Ascending aorta (tissue), 2 donors: ENCODE data around the gene MYOD1. TPM values are rescaled to one million over a fixed set of nuclear protein-coding genes. Genes with fewer than 3 reads are reported as not detected.

Experiments used
- DNase-seq, 2 donors: peaks; one replicate each; pipeline ENCODE4 v3.0.0-alpha.2; 2019; ENCODE audit warnings: low spot score in 2 of 2
- H3K27ac ChIP-seq, 2 donors: fragments of 200-600 bp; sonication (generic); one replicate each; pipeline ENCODE4 v1.5.1; 2016 to 2017; ENCODE audit warnings: mild to moderate bottlenecking in 1 of 2
- H3K27me3 ChIP-seq: fragments of 200-600 bp; sonication (generic); one replicate; pipeline ENCODE4 v1.5.1; 2017
- H3K36me3 ChIP-seq, 2 donors: fragments of 200-600 bp; sonication (generic); one replicate each; pipeline ENCODE4 v1.5.1; 2016
- H3K4me1 ChIP-seq, 2 donors: fragments of 200-600 bp; sonication (generic); one replicate each; pipeline ENCODE4 v1.5.1; 2016 to 2017; ENCODE audit warnings: mild to moderate bottlenecking in 1 of 2
- H3K4me3 ChIP-seq, 2 donors: fragments of 200-600 bp; sonication (generic); one replicate each; pipeline ENCODE4 v1.5.1; 2016 to 2017; ENCODE audit warnings: mild to moderate bottlenecking in 1 of 2
- H3K9me3 ChIP-seq, 2 donors: fragments of 200-600 bp; sonication (generic); one replicate each; pipeline ENCODE4 v1.5.1; 2016
- intact Hi-C: fragments of 100-400 bp; cut with DNase I; formaldehyde crosslinking; loops from one replicate; pipeline ENCODE4 v1.15.1; 2023
- total RNA-seq: library from RNA; depleted of rRNA; stranded (reverse); fragments of >200 nt; gene quantifications from one replicate; pipeline ENCODE4 v1.1.0, GENCODE V29; 2016
- TF ChIP-seq, protein P1 (sequence below), 3 experiments: fragments of 200-600 bp in 2 of 3; fragments of 450-650 bp in 1 of 3; sonication (generic) in 2 of 3; IDR thresholded peaks; one replicate each; pipeline ENCODE4 v1.5.1; 2016 to 2019; ENCODE audit warnings: antibody characterized with exemption in 3 of 3, mild to moderate bottlenecking in 1 of 3, moderate library complexity in 1 of 3

Gene MYOD1
- total RNA-seq, 1 donor from 2014 or later, result not detected

- Histone ChIP-seq H3K4me3 (no peak overlapping the region), H3K27ac (no peak overlapping the region), H3K9me3 (no peaks in the 10 kb centered on the region), H3K4me1 (no peaks in the 10 kb centered on the region), H3K27me3 (no peaks in the 10 kb centered on the region), H3K36me3 (no peaks in the 10 kb centered on the region)
- TF ChIP-seq, protein P1, sequence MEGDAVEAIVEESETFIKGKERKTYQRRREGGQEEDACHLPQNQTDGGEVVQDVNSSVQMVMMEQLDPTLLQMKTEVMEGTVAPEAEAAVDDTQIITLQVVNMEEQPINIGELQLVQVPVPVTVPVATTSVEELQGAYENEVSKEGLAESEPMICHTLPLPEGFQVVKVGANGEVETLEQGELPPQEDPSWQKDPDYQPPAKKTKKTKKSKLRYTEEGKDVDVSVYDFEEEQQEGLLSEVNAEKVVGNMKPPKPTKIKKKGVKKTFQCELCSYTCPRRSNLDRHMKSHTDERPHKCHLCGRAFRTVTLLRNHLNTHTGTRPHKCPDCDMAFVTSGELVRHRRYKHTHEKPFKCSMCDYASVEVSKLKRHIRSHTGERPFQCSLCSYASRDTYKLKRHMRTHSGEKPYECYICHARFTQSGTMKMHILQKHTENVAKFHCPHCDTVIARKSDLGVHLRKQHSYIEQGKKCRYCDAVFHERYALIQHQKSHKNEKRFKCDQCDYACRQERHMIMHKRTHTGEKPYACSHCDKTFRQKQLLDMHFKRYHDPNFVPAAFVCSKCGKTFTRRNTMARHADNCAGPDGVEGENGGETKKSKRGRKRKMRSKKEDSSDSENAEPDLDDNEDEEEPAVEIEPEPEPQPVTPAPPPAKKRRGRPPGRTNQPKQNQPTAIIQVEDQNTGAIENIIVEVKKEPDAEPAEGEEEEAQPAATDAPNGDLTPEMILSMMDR (IDR thresholded peaks at IDR 0.05), result no peak
- DNase-seq, result no peak
- intact Hi-C loops, result no loop called here
Observed at GRCh38 chr11:17746096-17746495, 26.7 kb downstream of the MYOD1 start.

DNA sequence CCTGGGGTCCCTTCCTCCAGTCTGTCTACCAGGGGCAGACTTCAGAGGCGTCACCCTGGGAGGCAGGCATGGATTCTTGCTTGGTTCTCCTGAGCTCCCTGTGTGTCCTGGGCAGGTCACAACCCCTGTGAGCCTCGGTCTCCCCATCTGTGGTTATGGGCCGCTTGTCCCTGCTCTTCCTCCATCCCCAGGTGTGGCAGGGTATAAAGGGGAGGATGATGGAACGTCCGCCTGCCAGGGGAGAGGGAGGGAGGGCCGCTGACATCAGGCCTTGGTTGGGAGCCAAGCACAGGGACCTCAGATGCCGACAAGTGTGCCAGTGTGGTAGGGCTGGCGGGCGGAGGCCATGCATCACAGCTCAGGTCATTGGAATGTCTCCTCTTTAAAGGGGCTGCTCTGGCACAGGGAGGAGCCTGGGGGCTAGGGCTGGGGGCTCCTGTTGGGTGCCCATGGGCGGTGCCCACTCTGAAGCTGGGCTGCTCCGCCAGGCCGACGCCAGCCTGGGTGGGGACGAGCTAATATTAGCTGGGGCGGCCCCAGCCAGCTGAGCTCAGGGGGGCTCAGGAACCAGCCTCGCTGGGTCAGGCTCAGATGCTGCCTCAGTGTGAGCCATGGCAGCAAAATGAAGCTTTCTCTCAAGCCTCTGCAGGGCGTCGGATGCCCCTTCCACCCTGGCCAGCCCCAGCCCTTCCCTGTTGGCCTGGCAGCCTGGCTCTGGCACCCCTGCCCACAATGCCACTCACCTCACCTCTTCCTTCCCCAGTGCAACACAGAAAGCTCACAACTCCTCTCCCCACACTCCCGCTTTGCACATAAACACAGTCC is 28.0 kb downstream of the MYOD1 start:
- Histone ChIP-seq H3K4me1 (no peaks in the 10 kb centered on the region), H3K9me3 (no peaks in the 10 kb centered on the region), H3K4me3 (no peak overlapping the region), H3K27ac (no peak overlapping the region), H3K36me3 (no peaks in the 10 kb centered on the region), H3K27me3 (no peaks in the 10 kb centered on the region)
- intact Hi-C loops, result no loop called here
- TF ChIP-seq, protein P1 (IDR thresholded peaks at IDR 0.05), result no peak
- no peak for DNase-seq

GRCh38 chr11:17748044-17748443 is 28.7 kb downstream of the MYOD1 start:
- DNase-seq, result no peak
- Histone ChIP-seq H3K27ac (no peak overlapping the region), H3K27me3 (no peaks in the 10 kb centered on the region), H3K4me3 (no peak overlapping the region), H3K4me1 (no peaks in the 10 kb centered on the region), H3K9me3 (no peaks in the 10 kb centered on the region), H3K36me3 (no peaks in the 10 kb centered on the region)
- intact Hi-C loops, result no loop called here
- TF ChIP-seq, protein P1 (IDR thresholded peaks at IDR 0.05), result no peak

DNA sequence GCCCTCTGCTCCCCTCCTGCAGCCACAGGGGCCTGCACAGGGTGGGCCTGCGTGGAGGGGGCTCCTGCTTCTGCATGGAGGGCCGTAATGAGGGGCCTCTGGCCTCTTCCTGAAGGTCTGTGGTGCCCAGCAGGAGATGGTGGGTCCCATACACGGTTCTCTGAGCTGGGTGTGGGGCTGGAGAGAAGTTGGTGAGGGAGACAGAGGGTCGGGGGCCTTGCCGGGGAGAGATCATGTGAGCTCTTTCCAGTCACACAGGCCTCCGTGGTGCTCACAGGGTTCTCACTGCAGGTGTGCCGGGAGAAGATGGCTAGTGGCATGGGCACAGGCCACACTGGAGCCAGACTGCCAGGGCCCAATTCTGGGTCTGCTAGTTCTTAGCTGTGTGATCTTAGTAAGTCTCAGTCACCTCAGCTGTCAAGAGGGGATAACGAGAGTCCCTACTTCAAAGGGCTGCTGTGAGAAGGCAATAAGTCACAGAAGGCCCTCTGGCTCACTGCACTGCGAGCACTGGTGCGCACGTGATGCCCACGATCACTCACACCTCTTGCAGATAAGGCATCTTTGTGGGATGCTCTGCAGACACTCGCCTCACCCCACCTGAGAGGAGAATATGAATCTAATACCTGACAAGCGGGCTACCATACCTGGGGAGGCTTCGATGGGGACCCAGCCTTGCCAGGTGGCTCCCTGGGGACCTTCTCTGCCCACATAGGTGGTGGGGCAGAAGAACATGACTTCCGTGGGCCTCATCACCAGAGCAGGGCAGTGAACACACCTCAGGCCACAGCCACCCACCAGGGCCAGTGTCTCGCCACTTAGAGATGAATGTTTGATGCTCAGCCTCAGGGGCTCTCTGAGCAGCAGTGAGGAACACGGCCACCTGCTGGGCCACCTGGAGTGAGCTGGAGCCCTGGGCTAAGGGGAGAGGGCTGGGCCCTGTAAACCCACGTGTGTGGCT is 29.7 kb downstream of the MYOD1 start:
- TF ChIP-seq, protein P1 (IDR thresholded peaks at IDR 0.05), result no peak
- H3K4me1 ChIP-seq, result no peaks in the 10 kb centered on the region
- no peaks in the 10 kb centered on the region for H3K36me3 ChIP-seq
- DNase-seq, result no peak
- no peak overlapping the region for H3K27ac ChIP-seq
- H3K27me3 ChIP-seq, result no peaks in the 10 kb centered on the region
- H3K4me3 ChIP-seq, result no peak overlapping the region
- intact Hi-C loops, result no loop called here
- H3K9me3 ChIP-seq, result no peaks in the 10 kb centered on the region

DNA sequence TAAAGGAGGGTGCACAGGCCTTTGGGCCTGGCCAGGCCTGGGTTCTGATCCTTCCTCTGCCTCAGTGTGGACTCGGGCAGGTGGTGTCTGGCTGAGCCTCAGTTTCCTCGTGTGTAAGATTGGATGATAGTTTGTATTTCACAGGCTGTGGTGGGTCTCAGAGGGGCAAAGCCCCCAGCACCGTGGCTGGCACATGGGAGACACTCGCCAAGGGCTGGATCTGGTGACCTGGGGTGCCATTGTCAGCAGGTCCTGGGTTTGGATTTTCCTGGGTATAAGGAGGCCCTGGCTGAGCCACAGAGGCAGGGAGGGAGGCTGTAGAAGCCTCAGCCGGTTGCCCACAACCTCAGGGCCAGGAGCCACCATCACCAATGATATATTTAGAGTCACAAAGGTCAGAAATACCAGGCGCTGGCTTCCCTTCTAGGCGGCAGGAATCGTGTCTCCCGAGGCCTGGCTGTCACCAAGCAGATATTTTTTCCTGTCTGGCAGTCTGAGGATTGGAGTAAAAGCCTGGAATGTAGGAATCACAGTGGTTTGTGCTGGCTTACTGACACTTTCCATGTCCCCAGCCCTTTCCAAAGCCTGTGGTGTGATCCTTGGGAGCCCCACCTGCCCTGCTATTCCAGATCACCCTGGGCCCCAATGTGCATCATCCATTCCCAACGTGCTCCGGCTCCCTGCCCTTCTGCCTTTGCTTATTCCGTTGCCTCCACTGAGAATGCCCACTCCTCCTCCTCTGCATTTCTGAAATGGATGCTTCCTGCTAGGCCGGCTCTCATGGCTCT is 30.8 kb downstream of the MYOD1 start:
- no peaks in the 10 kb centered on the region for H3K4me1 ChIP-seq
- H3K36me3 ChIP-seq, result no peaks in the 10 kb centered on the region
- no peak overlapping the region for H3K27ac ChIP-seq
- H3K9me3 ChIP-seq, result no peaks in the 10 kb centered on the region
- DNase-seq, result no peak
- no peaks in the 10 kb centered on the region for H3K27me3 ChIP-seq
- H3K4me3 ChIP-seq, result no peak overlapping the region
- intact Hi-C loops, result no loop called here
- TF ChIP-seq, protein P1 (IDR thresholded peaks at IDR 0.05), result no peak
